GM19468 (cell line): ENCODE data around the gene MAP3K4.

Experiments used
- ATAC-seq: cut with Tn5 transposase; IDR thresholded peaks from one replicate; pipeline ENCODE4 v1.9.1; 2021; ENCODE audit warnings: mild to moderate bottlenecking, moderate library complexity, moderate number of reproducible peaks; ENCODE audit not compliant: unreplicated experiment; ENCODE audit errors: extremely low read depth

The MAP3K4 gene

GRCh38 chr6:161161121-161161520 is 169.6 kb downstream of the MAP3K4 start:
- no peak for ATAC-seq

GRCh38 chr6:161161889-161162624 is 170.5 kb downstream of the MAP3K4 start:
- no peak for ATAC-seq

DNA sequence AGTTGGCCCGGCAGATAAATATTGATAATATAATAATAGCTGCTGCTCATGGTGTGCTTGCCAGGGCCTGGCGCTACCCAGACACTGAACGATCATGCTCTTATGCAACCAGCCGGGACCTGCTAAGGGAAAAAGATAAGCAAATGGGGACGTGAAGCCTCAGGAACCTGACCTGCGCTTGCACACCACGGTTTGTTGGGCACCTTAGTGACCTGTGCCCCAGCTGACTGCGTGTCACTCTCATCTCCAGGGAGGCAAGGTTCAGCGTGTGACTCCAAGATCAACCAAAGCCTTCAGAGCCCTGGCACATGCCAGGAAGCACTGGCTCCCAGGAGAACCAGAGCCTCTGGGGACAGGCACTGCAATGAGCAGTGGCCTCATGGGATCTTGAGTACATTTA is 171.2 kb downstream of the MAP3K4 start:
- ATAC-seq = no peak

DNA sequence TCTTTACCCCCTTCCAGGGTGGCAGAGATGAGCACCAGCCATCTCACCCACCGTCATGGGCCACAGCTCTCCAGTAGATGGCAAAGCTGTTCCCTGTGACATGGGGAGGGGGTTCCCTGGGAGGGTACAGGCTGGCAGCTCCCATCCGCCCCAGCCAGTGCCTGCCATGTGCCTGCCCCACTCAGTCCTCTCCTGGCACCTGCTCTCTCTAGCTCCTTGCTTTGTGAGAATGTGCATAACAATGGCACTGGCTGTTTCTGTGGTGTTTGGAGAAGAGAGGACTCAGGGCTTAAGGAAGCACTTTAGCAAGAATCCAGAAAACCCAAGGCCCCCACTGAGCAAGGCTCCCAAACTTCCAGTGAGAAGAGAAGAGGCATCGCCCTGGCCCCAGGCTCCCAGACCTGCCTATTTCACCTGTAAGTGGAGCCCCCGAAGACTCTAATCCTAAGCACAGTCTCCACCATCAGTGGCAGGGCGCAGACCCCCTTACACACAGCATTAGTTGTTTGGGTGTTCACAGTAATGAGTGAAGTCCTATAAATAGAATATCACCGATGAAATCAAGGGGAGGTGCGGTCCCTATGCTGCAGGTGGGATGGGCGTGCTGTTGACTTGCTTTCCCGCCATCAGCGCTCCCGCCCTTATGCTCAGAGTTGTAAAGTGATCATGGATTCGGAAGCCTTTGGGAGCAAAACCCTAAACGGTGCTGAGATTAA is 172.1 kb downstream of the MAP3K4 start:
- ATAC-seq = no peak

DNA sequence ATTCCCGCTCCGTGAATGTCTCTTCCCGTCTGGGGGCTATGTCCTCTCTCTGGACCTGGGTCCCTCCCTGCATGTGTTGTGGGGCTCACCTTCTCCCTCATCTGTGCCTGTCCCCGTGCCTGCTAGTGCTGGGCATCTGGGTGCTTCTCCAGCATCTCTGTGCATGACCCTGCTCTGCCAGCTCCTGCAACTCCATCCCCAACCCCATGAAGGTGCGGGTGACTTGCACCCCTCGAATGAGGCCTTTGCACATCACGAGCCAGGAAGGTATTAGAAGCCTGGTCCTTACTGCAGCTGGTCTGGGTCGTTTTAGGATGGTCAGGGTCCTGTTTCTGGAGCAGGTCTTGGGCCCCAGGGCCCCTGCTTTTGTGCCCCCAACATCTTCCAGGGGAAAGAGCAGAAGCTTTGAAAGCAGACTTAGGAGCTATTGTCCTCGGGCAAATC is 172.6 kb downstream of the MAP3K4 start:
- no peak for ATAC-seq

DNA sequence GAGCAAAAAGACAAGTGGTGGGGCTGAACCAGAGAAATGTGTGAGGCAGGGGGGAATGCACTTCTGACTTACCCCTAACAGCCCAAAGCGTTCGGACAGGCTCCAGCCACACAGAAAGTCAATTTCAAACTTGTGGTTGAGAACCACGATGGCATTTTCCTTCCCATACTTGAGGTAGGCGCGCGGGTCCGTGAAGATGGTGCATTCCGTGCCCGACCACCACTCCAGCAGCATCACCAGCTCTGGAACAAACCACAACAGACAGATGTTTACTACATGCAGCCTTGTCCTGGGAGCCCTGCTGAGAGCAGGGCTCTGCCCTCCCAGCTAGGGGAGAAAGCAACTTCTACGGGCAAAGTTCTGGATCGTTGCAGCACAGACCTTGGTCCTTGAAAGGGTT is 174.6 kb downstream of the MAP3K4 start:
- ATAC-seq = no peak

GRCh38 chr6:161166677-161167076 is 175.1 kb downstream of the MAP3K4 start:
- no peak for ATAC-seq
